Activated naive CD8-positive, alpha-beta T cell treated with anti-CD3 and anti-CD28 coated beads for 36 hours (primary cell): ENCODE data around the gene GNAL. TPM values are rescaled to one million over a fixed set of nuclear protein-coding genes. Genes with fewer than 3 reads are reported as not detected.
A peak's percentile ranks its signal among the peaks of the same experiment; 100 is the strongest.
"Not testable (repeated sequence)": the region's sequence is repeated elsewhere in the genome, so short reads cannot be mapped to it uniquely, and the experiment has no call there.

Source experiments
- DNase-seq: peaks from one replicate; pipeline ENCODE4 v3.0.0; 2021
- H3K27ac Mint-ChIP-seq: one replicate; pipeline ENCODE4 v1.8.0; 2022; ENCODE audit warnings: mild to moderate bottlenecking, moderate library complexity, mixed read lengths
- H3K27me3 Mint-ChIP-seq: one replicate; pipeline ENCODE4 v1.8.0; 2022; ENCODE audit warnings: mild to moderate bottlenecking, mixed read lengths
- H3K36me3 Mint-ChIP-seq: one replicate; pipeline ENCODE4 v1.8.0; 2021; ENCODE audit warnings: mild to moderate bottlenecking, mixed read lengths
- H3K4me1 Mint-ChIP-seq: one replicate; pipeline ENCODE4 v1.8.0; 2021; ENCODE audit warnings: mixed read lengths
- H3K4me3 Mint-ChIP-seq: one replicate; pipeline ENCODE4 v1.8.0; 2022; ENCODE audit warnings: mild to moderate bottlenecking, moderate library complexity, mixed read lengths
- H3K9me3 Mint-ChIP-seq: one replicate; pipeline ENCODE4 v1.8.0; 2022; ENCODE audit warnings: mixed read lengths
- total RNA-seq, 2 experiments: library from RNA; stranded (reverse); gene quantifications; one replicate each; pipeline ENCODE4 v1.2.3, GENCODE V29; 2021

GNAL gene
- total RNA-seq, 2 experiments from 2014 or later, result 0.04 TPM; not detected in 1

GRCh38 chr18:11908182-11909060 lies 219.4 kb downstream of the GNAL start, which contains the start of gene MPPE1:
Gene MPPE1 (minus strand): TSS chr18:11908317. CDS start chr18:11897264, 11,053 bp downstream.
- peaks cover 20% of the 10 kb centered on the region for H3K4me1 Mint-ChIP-seq
- H3K9me3 Mint-ChIP-seq, result no peaks in the 10 kb centered on the region
- peak within 1 kb of the TSS; percentile 90 for H3K27ac Mint-ChIP-seq

GRCh38 chr18:11909061-11909455 lies 220.0 kb downstream of the GNAL start:
- Mint-ChIP-seq H3K4me3 (peak overlapping the region; percentile 81), H3K27ac (peak overlapping the region; percentile 84), H3K36me3 (peaks cover 5% of the 10 kb centered on the region), H3K4me1 (peaks cover 16% of the 10 kb centered on the region), H3K27me3 (no peaks in the 10 kb centered on the region), H3K9me3 (no peaks in the 10 kb centered on the region)
- DNase-seq, result no peak

More at GRCh38 chr18:11908182-11909060, 219.4 kb downstream of the GNAL start, which contains the start of gene MPPE1:
- Mint-ChIP-seq H3K4me3 (peak within 1 kb of the TSS; percentile 91), H3K27me3 (no peaks in the 10 kb centered on the region), H3K36me3 (peaks cover 8% of the 10 kb centered on the region)
- DNase-seq, result peak; percentile 90

GRCh38 chr18:11909591-11910026 lies 220.5 kb downstream of the GNAL start:
- no peak for DNase-seq
- Mint-ChIP-seq H3K4me3 (peak overlapping the region; percentile 34), H3K9me3 (no peaks in the 10 kb centered on the region), H3K27ac (no peak overlapping the region), H3K27me3 (no peaks in the 10 kb centered on the region), H3K36me3 (peaks cover 5% of the 10 kb centered on the region), H3K4me1 (peaks cover 16% of the 10 kb centered on the region)

GRCh38 chr18:11916880-11917279 lies 227.8 kb downstream of the GNAL start:
- not testable (repeated sequence) for H3K4me3 Mint-ChIP-seq, H3K27ac Mint-ChIP-seq, H3K27me3 Mint-ChIP-seq, DNase-seq, H3K36me3 Mint-ChIP-seq, H3K4me1 Mint-ChIP-seq, H3K9me3 Mint-ChIP-seq

- H3K4me3 Mint-ChIP-seq, H3K4me1 Mint-ChIP-seq, H3K36me3 Mint-ChIP-seq, H3K9me3 Mint-ChIP-seq, H3K27me3 Mint-ChIP-seq, H3K27ac Mint-ChIP-seq, DNase-seq: not testable (repeated sequence)
Measured at GRCh38 chr18:11919522-11919921, 230.5 kb downstream of the GNAL start.

GRCh38 chr18:11923450-11923849 lies 234.4 kb downstream of the GNAL start:
- no peaks in the 10 kb centered on the region for H3K27me3 Mint-ChIP-seq
- no peak overlapping the region for H3K4me3 Mint-ChIP-seq
- no peaks in the 10 kb centered on the region for H3K36me3 Mint-ChIP-seq
- no peaks in the 10 kb centered on the region for H3K9me3 Mint-ChIP-seq
- DNase-seq, result no peak
- no peak overlapping the region for H3K27ac Mint-ChIP-seq
- no peaks in the 10 kb centered on the region for H3K4me1 Mint-ChIP-seq

GRCh38 chr18:11925800-11926481 lies 236.9 kb downstream of the GNAL start:
- DNase-seq, result no peak
- H3K27ac Mint-ChIP-seq, result no peak overlapping the region
- no peaks in the 10 kb centered on the region for H3K4me1 Mint-ChIP-seq
- H3K9me3 Mint-ChIP-seq, result no peaks in the 10 kb centered on the region
- H3K4me3 Mint-ChIP-seq, result no peak overlapping the region
- H3K36me3 Mint-ChIP-seq, result no peaks in the 10 kb centered on the region
- H3K27me3 Mint-ChIP-seq, result no peaks in the 10 kb centered on the region

- Mint-ChIP-seq H3K27ac (no peak overlapping the region), H3K4me3 (no peak overlapping the region), H3K36me3 (no peaks in the 10 kb centered on the region), H3K4me1 (no peaks in the 10 kb centered on the region), H3K9me3 (no peaks in the 10 kb centered on the region), H3K27me3 (no peaks in the 10 kb centered on the region)
- no peak for DNase-seq
Measured at GRCh38 chr18:11927497-11927896, 238.4 kb downstream of the GNAL start.

- Mint-ChIP-seq H3K36me3 (no peaks in the 10 kb centered on the region), H3K4me1 (no peaks in the 10 kb centered on the region), H3K27ac (no peak overlapping the region), H3K4me3 (no peak overlapping the region), H3K27me3 (no peaks in the 10 kb centered on the region), H3K9me3 (no peaks in the 10 kb centered on the region)
- DNase-seq, result no peak
Measured at GRCh38 chr18:11932393-11932792, 243.3 kb downstream of the GNAL start.

Other genes starting within 250 kb of the GNAL start
- gene SLC35G4, start 79.7 kb upstream of the GNAL start, total RNA-seq, result not detected
- gene CHMP1B, start 162.1 kb downstream of the GNAL start, total RNA-seq, result 10 to 100 TPM; 22.8 to 23.0 TPM
- 10 to 100 TPM; 25.3 to 27.1 TPM for gene MPPE1, start 219.1 kb downstream of the GNAL start, total RNA-seq